ENCODE measurements around the gene RHO.

- TF ChIP-seq CTCF (conservative IDR thresholded peaks at IDR 0.05; ENCODE audit: low read depth, low read length) (no peak), EZH2 (IDR thresholded peaks at IDR 0.05; ENCODE audit: low read length, unreplicated experiment) (no peak), EZH2phosphoT487 (IDR thresholded peaks at IDR 0.05; ENCODE audit: borderline replicate concordance, low read length) (no peak)
Measured at GRCh38 chr3:129573493-129573892, 45.1 kb downstream of the RHO start.

Measured in PC-3 (cell line).